ENCODE measurements around the gene FDCSP.
"Not testable (repeated sequence)": the region's sequence is repeated elsewhere in the genome, so short reads cannot be mapped to it uniquely, and the experiment has no call there.

Gene FDCSP

DNA sequence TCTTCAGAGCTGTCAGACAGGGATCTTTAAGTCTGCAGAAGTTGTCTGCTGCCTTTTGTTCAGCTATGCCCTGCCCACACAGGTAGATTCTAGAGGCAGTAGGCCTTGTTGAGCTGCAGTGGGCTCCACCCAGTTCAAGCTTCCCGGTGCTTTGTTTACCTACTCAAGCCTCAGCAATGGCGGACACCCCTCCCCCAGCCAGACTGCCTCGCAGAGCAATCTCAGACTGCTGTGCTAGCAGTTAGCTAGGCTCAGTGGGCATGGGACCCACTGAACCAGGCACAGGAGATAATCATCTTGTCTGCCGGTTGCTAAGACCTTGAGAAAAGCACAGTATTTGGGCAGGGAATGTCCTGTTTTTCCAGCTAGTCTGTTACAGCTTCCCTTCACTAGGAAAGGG, 13.2 kb upstream of the FDCSP start:
- H3K4me2 ChIP-seq (ENCODE audit: low read length); H3K4me1 ChIP-seq (ENCODE audit: control insufficient read depth in 1 of 2, insufficient read depth in 2 of 2, low read length in 2 of 2); H4K91ac ChIP-seq (ENCODE audit: low read depth, low read length); H3K4ac ChIP-seq (ENCODE audit: low read depth, low read length); H2BK120ac ChIP-seq (ENCODE audit: insufficient read depth, low read length, poor library complexity); H3K23ac ChIP-seq (ENCODE audit: low read length); DNase-seq; H3K27me3 ChIP-seq (ENCODE audit: insufficient read depth, low read length); H3K9ac ChIP-seq (ENCODE audit: low read length); H3K27ac ChIP-seq (ENCODE audit: low read depth, low read length); H3K79me2 ChIP-seq (ENCODE audit: control insufficient read depth, insufficient read depth, low read length, poor library complexity); H3K36me3 ChIP-seq (ENCODE audit: control insufficient read depth in 1 of 2, insufficient read depth in 2 of 2, low read length in 2 of 2); H3K14ac ChIP-seq (ENCODE audit: low read length); H3K4me3 ChIP-seq (ENCODE audit: low read depth, low read length); H2BK12ac ChIP-seq (ENCODE audit: low read length); H4K8ac ChIP-seq (ENCODE audit: low read depth, low read length); H2AFZ ChIP-seq (ENCODE audit: insufficient read depth, low read length, poor library complexity); H3K79me1 ChIP-seq (ENCODE audit: low read length); H2BK5ac ChIP-seq (ENCODE audit: low read depth, low read length, poor library complexity); H3K9me3 ChIP-seq (ENCODE audit: insufficient read depth, low read depth, low read length); H4K12ac ChIP-seq (ENCODE audit: low read depth, low read length); H3K18ac ChIP-seq (ENCODE audit: low read length); H2AK5ac ChIP-seq (ENCODE audit: low read length): not testable (repeated sequence)
- no CpG with 5 or more reads among the region's 4 CpGs for WGBS (ENCODE audit: extremely low coverage, insufficient coverage, insufficient read length)

DNA sequence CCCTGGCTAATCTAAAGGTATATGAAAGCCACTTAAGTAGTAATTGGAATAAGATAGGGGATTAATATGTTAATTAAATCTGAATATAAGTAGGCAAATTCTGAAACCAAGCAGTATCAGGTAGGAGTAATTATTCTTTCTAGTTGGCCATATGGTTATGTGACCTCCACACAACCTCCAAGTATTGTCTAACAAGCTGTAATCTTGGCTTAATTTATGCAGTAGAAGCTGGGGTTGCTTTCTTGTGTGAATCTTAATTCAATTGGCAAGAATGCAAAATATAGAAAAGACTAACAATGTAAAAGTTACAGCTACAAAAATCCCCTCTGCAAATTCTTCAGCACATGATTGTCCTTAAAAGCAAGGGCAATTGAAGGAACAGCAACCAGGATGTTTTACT, 9.8 kb upstream of the FDCSP start:
- not testable (repeated sequence) for H3K9ac ChIP-seq (ENCODE audit: low read length); H3K4me2 ChIP-seq (ENCODE audit: low read length); H3K23ac ChIP-seq (ENCODE audit: low read length); H3K79me1 ChIP-seq (ENCODE audit: low read length); H3K4me1 ChIP-seq (ENCODE audit: control insufficient read depth in 1 of 2, insufficient read depth in 2 of 2, low read length in 2 of 2); H2BK12ac ChIP-seq (ENCODE audit: low read length); H3K79me2 ChIP-seq (ENCODE audit: control insufficient read depth, insufficient read depth, low read length, poor library complexity); DNase-seq; H4K91ac ChIP-seq (ENCODE audit: low read depth, low read length); H2AK5ac ChIP-seq (ENCODE audit: low read length); H4K8ac ChIP-seq (ENCODE audit: low read depth, low read length); H3K4ac ChIP-seq (ENCODE audit: low read depth, low read length); H2BK5ac ChIP-seq (ENCODE audit: low read depth, low read length, poor library complexity); H3K14ac ChIP-seq (ENCODE audit: low read length); H3K27me3 ChIP-seq (ENCODE audit: insufficient read depth, low read length); H3K27ac ChIP-seq (ENCODE audit: low read depth, low read length); H2AFZ ChIP-seq (ENCODE audit: insufficient read depth, low read length, poor library complexity); H4K12ac ChIP-seq (ENCODE audit: low read depth, low read length); H3K36me3 ChIP-seq (ENCODE audit: control insufficient read depth in 1 of 2, insufficient read depth in 2 of 2, low read length in 2 of 2); H3K9me3 ChIP-seq (ENCODE audit: insufficient read depth, low read depth, low read length); H2BK120ac ChIP-seq (ENCODE audit: insufficient read depth, low read length, poor library complexity); H3K18ac ChIP-seq (ENCODE audit: low read length); H3K4me3 ChIP-seq (ENCODE audit: low read depth, low read length)

GRCh38 chr4:70216550-70216949, 9.4 kb upstream of the FDCSP start:
- not testable (repeated sequence) for H2AK5ac ChIP-seq (ENCODE audit: low read length); H3K36me3 ChIP-seq (ENCODE audit: control insufficient read depth in 1 of 2, insufficient read depth in 2 of 2, low read length in 2 of 2); H3K79me2 ChIP-seq (ENCODE audit: control insufficient read depth, insufficient read depth, low read length, poor library complexity); H3K79me1 ChIP-seq (ENCODE audit: low read length); H3K27ac ChIP-seq (ENCODE audit: low read depth, low read length); DNase-seq; H3K18ac ChIP-seq (ENCODE audit: low read length); H3K9ac ChIP-seq (ENCODE audit: low read length); H3K4me1 ChIP-seq (ENCODE audit: control insufficient read depth in 1 of 2, insufficient read depth in 2 of 2, low read length in 2 of 2); H2AFZ ChIP-seq (ENCODE audit: insufficient read depth, low read length, poor library complexity); H3K4ac ChIP-seq (ENCODE audit: low read depth, low read length); H3K23ac ChIP-seq (ENCODE audit: low read length); H2BK12ac ChIP-seq (ENCODE audit: low read length); H3K27me3 ChIP-seq (ENCODE audit: insufficient read depth, low read length); H4K8ac ChIP-seq (ENCODE audit: low read depth, low read length); H3K9me3 ChIP-seq (ENCODE audit: insufficient read depth, low read depth, low read length); H3K4me3 ChIP-seq (ENCODE audit: low read depth, low read length); H4K12ac ChIP-seq (ENCODE audit: low read depth, low read length); H2BK120ac ChIP-seq (ENCODE audit: insufficient read depth, low read length, poor library complexity); H2BK5ac ChIP-seq (ENCODE audit: low read depth, low read length, poor library complexity); H4K91ac ChIP-seq (ENCODE audit: low read depth, low read length); H3K14ac ChIP-seq (ENCODE audit: low read length); H3K4me2 ChIP-seq (ENCODE audit: low read length)
- no CpG with 5 or more reads among the region's 1 CpG for WGBS (ENCODE audit: extremely low coverage, insufficient coverage, insufficient read length)

DNA sequence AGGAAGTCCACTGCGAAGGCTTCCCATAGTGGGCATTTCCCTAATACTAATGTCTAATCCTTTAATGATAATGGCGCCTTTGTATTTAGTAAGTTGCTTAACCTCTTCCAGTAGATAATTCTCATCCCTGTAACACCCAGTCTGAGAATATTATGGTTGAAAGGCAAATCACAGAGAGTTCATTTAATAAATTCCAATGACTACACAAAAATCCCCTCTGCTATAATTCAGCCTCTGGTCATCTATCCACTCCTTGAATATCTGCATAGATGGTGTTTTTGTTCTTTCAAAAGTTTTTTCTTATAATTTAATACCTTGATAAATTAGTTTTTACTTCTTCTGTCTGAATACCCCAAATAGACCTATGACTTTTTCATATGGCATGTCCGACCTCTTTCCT, 4.5 kb upstream of the FDCSP start:
- not testable (repeated sequence) for H2BK5ac ChIP-seq (ENCODE audit: low read depth, low read length, poor library complexity); H3K4me3 ChIP-seq (ENCODE audit: low read depth, low read length); H3K36me3 ChIP-seq (ENCODE audit: control insufficient read depth in 1 of 2, insufficient read depth in 2 of 2, low read length in 2 of 2); H3K23ac ChIP-seq (ENCODE audit: low read length); H3K9me3 ChIP-seq (ENCODE audit: insufficient read depth, low read depth, low read length); H2BK120ac ChIP-seq (ENCODE audit: insufficient read depth, low read length, poor library complexity); H2AFZ ChIP-seq (ENCODE audit: insufficient read depth, low read length, poor library complexity); H3K4ac ChIP-seq (ENCODE audit: low read depth, low read length); H3K14ac ChIP-seq (ENCODE audit: low read length); DNase-seq; H4K12ac ChIP-seq (ENCODE audit: low read depth, low read length); H3K9ac ChIP-seq (ENCODE audit: low read length); H2AK5ac ChIP-seq (ENCODE audit: low read length); H2BK12ac ChIP-seq (ENCODE audit: low read length); H3K27me3 ChIP-seq (ENCODE audit: insufficient read depth, low read length); H3K4me2 ChIP-seq (ENCODE audit: low read length); H3K4me1 ChIP-seq (ENCODE audit: control insufficient read depth in 1 of 2, insufficient read depth in 2 of 2, low read length in 2 of 2); H4K8ac ChIP-seq (ENCODE audit: low read depth, low read length); H3K18ac ChIP-seq (ENCODE audit: low read length); H3K79me2 ChIP-seq (ENCODE audit: control insufficient read depth, insufficient read depth, low read length, poor library complexity); H4K91ac ChIP-seq (ENCODE audit: low read depth, low read length); H3K79me1 ChIP-seq (ENCODE audit: low read length); H3K27ac ChIP-seq (ENCODE audit: low read depth, low read length)
- no CpG with 5 or more reads among the region's 3 CpGs for WGBS (ENCODE audit: extremely low coverage, insufficient coverage, insufficient read length)

GRCh38 chr4:70221818-70222217, 4.1 kb upstream of the FDCSP start:
- not testable (repeated sequence) for H3K4me2 ChIP-seq (ENCODE audit: low read length); H3K4me1 ChIP-seq (ENCODE audit: control insufficient read depth in 1 of 2, insufficient read depth in 2 of 2, low read length in 2 of 2); H3K9me3 ChIP-seq (ENCODE audit: insufficient read depth, low read depth, low read length); H3K79me2 ChIP-seq (ENCODE audit: control insufficient read depth, insufficient read depth, low read length, poor library complexity); H3K23ac ChIP-seq (ENCODE audit: low read length); H3K18ac ChIP-seq (ENCODE audit: low read length); H3K14ac ChIP-seq (ENCODE audit: low read length); H3K4me3 ChIP-seq (ENCODE audit: low read depth, low read length); H3K79me1 ChIP-seq (ENCODE audit: low read length); DNase-seq; H3K36me3 ChIP-seq (ENCODE audit: control insufficient read depth in 1 of 2, insufficient read depth in 2 of 2, low read length in 2 of 2); H2BK120ac ChIP-seq (ENCODE audit: insufficient read depth, low read length, poor library complexity); H4K91ac ChIP-seq (ENCODE audit: low read depth, low read length); H2BK12ac ChIP-seq (ENCODE audit: low read length); H4K8ac ChIP-seq (ENCODE audit: low read depth, low read length); H2AK5ac ChIP-seq (ENCODE audit: low read length); H3K27ac ChIP-seq (ENCODE audit: low read depth, low read length); H4K12ac ChIP-seq (ENCODE audit: low read depth, low read length); H3K27me3 ChIP-seq (ENCODE audit: insufficient read depth, low read length); H2AFZ ChIP-seq (ENCODE audit: insufficient read depth, low read length, poor library complexity); H2BK5ac ChIP-seq (ENCODE audit: low read depth, low read length, poor library complexity); H3K4ac ChIP-seq (ENCODE audit: low read depth, low read length); H3K9ac ChIP-seq (ENCODE audit: low read length)

Measured in trophoblast cell (in vitro differentiated cells and primary cell).